NB4 (cell line): ENCODE measurements around the gene UGT2B15.
"Not testable (repeated sequence)": the region's sequence is repeated elsewhere in the genome, so short reads cannot be mapped to it uniquely, and the experiment has no call there.

Experiments
- CTCF ChIP-seq: IDR thresholded peaks from one replicate; pipeline ENCODE4 v1.5.1; 2012; ENCODE audit warnings: low read depth, low read length
- POLR2A ChIP-seq: IDR thresholded peaks from 2 replicates; pipeline ENCODE4 v1.6.1; 2011; ENCODE audit warnings: mild to moderate bottlenecking; ENCODE audit not compliant: insufficient read length; ENCODE audit errors: extremely low read depth

DNA sequence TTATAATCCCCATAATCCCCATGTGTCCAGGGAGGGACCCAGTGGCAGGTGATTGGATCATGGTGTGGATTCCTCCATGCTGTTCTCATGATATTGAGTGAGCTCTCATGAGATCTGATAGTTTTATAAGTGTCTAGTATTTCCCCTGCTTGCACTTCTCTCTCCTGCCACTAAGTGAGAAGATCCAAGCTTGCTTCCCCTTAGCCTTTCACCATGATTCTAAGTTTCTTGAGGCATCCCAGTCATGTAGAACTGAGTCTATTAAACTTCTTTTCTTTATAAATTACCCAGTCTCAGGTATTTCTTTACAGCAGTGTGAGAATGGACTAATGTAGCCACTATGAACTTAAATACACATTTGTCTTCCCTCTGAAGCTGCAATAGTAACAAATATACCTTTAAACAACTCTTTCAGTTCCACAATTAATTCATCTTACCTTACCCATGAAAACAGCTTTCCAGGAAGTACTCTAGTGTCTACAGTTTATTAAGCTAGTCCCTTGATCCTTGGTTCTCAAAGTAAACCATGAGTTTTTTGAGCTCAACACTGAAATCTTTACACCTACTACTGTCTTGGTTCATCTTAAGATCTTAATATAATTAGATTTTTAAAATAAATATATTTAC lies 1.8 kb downstream of the UGT2B15 start:
- TF ChIP-seq CTCF, POLR2A: not testable (repeated sequence)
